NCI-H1417 (cell line): ENCODE data around the gene U2AF2.

Source experiments
- DNase-seq, 3 experiments: peaks; one replicate each; lab custom pipeline; 2025; lab: John Stamatoyannopoulos, UW

U2AF2 gene

DNA sequence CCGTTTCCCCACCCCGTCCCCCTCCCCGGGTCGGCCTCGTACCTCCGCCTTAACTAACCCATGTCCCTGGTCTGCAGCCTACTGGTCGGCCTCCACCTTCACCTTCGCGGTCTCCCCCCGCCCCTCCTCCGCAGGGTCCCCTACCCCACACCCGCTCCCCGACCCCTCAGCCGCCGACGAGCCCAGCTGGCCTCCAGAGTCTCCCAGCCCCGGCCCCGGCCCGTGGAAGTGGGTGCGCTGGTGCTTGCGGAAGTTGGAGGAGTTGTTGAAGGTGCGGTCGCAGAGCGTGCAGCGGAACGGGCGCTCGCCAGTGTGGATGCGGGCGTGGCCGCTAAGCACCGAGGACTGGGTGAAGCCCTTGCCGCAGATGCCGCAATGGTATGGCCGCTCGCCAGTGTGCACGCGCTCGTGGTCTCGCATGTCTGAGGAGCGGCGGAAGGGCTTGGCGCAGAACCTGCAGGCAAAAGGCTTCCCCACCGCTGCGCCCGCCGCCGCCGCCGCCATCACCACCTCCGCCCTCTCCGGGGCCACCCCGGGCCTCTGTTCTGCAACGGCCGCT lies 33.1 kb upstream of the U2AF2 start:
- no peak for DNase-seq

DNA sequence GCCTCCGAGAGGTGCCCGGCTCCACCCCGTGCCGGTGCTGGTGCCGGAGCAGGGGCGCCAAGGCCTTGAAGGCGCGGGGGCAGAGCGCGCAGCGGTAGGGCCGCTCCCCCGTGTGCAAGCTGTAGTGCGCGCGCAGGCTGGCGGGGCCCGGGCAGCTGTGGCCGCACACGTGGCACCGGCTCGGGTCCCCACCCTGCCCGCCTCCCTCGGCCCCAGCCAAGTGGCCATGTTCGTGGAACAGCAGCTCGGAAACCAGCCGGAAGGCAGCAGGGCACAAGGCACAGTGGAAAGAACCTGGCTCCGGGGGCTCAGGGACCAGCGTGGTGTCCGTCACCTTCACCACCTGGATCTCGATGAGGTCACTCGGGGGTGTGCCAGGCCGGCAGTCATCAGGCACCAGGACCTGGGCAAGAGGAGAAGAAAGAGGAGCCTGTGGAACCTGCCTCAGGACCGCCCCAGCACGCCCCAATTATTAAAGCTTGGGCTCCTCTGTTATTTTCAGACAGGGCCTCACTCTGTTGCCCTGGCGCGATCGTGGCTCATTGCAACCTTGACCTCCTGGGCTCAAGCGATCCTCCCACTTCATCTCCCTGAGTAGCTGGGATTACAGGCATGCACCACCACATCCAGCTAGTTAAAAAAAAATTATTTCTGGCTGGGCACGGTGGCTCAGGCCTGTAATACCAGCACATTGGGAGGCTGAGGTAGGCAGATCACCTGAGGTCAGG lies 32.4 kb upstream of the U2AF2 start:
- no peak for DNase-seq

GRCh38 chr19:55623130-55623529 lies 31.7 kb upstream of the U2AF2 start:
- DNase-seq = no peak

DNA sequence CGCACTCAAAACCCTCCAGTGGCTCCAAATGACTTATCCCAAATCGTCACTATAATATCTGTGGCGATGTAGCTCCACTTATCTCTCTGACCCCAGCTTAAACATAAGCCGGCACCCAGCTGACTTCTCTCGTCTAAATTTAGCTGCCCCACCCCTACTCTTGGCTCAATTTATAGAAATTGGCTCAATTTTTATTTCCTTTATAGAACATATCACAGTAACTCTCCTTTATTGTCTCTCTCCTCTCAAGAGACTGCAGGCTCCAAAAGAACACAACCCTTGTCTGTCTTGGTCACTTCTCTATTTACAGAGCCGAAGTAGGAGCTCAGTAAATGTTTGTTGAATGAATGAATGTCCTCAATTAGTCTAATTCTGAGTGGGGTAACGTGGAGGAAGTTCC lies 31.3 kb upstream of the U2AF2 start:
- no peak for DNase-seq

DNA sequence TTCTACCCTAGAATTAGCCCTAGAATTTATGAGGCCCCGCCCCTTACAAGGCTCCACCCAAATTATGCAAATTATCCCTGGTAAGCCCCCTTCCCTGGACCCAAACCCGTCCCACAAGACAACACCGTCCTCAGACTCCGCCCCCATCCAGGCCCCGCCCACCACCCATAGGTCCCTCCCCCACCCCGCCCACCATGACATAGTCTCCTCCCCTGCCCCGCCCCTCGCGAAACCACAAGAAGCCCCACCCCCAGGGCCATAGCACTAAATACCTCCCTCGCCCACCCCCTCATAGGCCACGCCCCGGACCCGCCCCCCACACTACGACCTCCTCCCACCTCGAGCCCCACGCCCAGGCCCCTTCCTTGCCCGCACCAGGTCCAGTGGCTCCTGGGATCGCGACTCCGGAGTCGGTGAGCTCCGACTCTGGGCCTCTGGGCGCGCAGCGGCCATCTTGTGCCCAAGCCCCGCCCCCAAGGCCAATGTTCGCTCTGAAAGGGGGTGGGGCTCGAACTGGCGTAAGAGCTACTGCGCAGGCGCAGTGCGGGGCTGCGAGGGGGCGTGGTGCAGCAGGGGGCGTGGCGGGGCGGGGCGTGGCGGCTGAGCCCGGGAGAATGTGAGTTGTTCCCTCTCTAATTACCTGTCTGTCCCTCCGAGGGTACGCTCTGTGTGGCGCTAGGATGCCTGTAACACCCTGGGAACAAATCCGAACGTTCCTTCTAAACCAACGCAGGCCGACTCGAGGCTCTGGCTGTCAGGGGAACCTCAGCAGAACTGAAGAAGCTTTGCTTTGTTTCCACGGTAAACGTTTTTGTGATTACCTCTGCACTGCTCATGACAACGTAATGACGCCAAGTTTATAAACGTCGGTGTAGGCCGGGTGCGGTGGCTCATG lies 30.5 kb upstream of the U2AF2 start, which contains the start of gene ZNF784:
TSS of gene ZNF784 (minus strand) at position 458 of the 895 bp plus-strand sequence. CDS start at position 453, 5 bp downstream.
- DNase-seq = peak; percentile 94 to 97 (median 96)

- no peak for DNase-seq
These were observed 29.9 kb upstream of the U2AF2 start for GRCh38 chr19:55625004-55625326.

DNA sequence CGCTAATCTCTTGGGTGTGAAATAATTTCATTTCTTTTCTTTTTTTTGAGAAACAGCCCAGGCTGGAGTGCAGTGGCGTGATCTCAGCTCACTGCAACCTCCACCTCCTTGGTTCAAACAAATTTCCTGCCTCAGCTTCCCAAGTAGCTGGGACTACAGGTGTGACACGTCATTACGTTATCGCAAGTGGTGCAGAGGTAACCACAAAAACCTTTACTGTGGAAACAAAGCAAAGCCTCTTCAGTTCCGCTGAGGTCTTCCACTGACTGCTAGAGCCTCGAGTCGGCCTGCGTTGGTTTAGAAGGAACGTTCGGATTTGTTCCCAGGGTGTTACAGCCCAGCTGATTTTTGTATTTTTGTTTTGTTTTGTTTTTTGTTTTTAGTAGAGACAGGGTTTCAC lies 28.5 kb upstream of the U2AF2 start:
- no peak for DNase-seq

GRCh38 chr19:55632463-55632834 lies 22.4 kb upstream of the U2AF2 start:
- peak; percentile 81 to 96 (median 94) for DNase-seq

DNA sequence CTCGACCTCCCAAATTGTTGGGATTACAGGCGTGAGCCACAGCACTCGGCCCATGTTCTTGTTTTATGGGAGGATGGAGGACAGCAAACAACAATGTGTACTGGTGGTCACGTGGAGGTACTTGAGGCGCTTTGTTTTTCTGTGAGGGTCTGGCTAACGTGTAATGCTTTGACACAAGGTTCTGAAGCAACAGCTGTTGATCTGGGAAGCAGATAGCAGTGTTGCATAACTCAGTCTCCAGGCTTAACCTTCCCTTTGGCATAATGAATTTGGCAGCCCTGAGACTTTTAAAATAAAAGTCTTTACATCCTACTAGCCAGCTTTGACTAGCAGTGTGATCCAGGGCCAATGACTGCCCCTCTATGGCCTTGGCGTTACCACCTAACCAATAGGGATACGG lies 21.0 kb upstream of the U2AF2 start:
- DNase-seq = no peak

- no peak for DNase-seq
These were observed 19.5 kb upstream of the U2AF2 start for GRCh38 chr19:55635334-55635717.

- no peak for DNase-seq
These were observed 18.9 kb upstream of the U2AF2 start for GRCh38 chr19:55635856-55636440.

DNA sequence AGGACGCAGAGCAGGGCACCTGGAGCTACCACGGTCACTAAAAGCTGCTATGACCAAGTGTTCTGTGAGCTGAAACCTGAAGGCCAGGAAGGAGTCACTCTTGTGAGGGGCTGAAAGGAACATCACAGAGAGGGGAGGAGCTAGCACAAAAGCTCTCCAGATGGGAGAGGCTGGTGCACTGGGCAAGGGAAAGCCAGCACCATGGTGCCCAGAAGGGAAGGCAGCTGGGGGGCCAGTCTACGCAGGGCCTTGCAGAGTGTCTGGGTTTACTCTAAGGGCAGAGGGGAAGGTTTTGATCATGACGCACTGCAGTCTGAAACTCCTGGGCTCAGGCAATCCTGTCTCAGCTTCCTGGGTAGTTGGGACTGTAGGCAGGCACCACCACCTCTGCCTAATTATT lies 18.1 kb upstream of the U2AF2 start:
- no peak for DNase-seq

DNA sequence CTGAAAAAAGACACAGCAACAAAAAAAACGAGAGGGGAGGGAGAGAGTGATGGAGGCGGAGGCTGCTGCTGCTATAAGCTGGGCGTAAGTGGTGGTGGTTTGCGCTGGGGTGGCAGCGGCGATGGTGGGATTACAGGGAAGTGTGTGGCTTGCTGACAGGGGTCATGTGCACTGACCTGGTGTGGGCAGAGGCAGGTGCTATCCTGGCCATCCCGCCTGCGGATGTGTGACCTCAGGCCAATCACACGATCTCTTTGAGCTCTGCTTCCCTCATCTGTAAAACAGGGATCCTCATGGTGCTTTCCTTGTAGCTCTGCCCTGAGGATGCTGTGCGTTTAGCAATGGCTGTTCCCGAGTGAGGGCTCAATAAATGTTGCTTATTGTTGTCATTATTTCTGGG lies 17.3 kb upstream of the U2AF2 start:
- DNase-seq = no peak

DNA sequence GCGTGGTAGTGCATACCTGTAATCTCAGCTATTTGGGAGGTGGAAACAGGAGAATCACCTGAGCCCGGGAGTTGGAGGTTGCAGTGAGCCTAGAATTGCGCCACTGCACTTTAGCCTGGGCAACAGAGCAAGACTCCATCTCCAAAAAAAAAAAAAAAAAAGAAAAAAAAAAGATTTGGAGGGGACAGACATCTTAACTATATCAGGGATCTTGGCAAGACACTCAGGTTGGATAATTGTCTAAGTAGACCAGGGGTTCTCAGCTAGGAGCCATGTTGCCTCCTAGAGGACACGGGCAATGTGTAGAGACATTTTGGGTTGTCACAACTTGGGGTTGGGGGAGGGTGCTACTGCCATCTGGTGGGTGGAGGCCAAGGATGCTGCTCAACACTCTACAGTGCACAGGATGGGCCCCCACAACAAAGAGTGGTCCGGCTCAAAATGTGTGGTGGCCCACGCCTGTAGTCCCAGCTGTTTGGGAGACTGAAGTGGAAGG lies 15.9 kb upstream of the U2AF2 start:
- peak in 2 of 3 experiments; percentile 26 to 46 for DNase-seq

- peak; percentile 58 to 91 (median 86) for DNase-seq
These were observed 14.7 kb upstream of the U2AF2 start for GRCh38 chr19:55640043-55640576.

DNA sequence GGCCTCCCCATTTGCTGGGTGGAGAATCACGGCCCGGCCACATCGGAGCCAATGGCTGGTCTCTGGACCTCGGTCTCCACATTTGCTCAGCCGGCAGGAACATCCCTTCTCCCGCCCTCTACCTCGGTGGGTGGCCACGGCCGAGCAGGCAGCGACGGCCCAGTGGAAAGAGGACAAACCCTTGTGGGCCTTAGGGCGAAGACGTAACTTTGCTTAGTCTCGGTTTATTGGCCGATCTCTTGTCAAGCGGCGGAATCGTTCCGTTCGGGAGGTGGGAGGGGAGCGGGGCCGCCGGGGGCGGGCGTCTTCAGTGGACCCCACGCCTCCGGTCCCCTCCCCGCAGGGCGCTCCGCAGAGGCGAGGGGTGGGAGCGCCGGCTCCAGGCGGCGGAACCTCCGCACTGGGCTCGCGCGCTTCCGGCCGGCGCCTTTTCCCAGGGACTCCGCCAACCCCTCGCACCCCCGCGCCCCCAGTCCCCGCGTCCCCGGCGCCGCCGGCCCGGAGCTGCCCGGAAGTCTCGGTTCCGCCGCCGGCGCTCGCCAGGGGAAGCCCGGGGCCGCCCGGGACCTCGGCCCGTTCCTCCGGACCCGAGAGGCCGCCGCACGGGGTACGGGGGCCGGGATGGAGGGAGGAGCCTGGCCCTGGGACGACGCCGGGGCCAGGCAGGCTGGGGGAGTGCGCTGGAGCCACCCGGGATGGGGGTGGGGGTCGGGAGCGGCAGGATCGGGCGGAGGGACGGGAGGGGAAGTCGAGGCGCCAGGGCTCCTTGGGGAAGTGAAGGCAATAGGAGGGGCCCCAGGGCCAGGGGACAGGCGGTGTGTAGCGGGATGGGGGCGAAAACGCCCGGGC lies 14.0 kb upstream of the U2AF2 start, which contains the start of gene ZNF580:
TSS of gene ZNF580 (plus strand) at position 426 of the 849 bp plus-strand sequence. CDS start 1,507 bp downstream, outside the sequence.
- peak; percentile 73 to 84 (median 77) for DNase-seq

DNA sequence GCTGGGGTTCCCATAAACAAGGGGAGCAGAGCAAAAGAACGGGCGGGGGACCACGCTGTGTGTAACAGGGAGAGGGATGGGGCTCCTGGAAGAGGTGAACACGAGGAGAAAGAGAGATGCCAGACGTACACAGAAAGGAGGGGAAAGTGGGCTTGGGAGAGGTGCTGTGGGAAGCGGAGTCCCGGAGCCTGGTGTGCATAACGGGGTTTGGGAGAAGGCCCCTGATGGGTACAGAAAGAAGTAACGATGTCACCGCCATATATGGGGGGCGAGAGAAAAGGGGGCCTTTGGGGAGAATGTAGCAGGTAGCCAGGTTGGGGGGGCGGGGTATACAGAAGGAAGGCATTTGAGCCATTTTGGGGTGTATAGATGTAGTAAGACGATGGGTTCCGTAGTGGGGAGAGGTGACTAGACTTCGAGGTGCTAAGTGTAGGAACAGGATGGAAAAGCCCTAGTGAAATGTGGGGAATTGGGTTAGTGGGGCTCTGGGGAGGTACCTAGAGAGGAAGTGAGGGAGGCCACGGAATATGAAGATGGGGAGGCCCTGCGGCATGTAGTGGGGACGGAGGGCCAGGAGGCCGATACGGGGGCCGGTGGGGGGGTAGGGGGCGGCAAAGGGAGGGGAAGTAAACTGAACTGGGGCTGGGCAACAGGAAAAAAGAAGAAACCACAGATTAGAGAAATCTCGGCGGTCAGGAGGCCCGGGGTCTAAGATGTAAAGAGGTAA lies 13.2 kb upstream of the U2AF2 start:
- DNase-seq = peak in 1 of 3 experiments; percentile 48

- DNase-seq = peak in 2 of 3 experiments; percentile 29 to 45
These were observed 12.5 kb upstream of the U2AF2 start for GRCh38 chr19:55642153-55643002.
